ENCODE results near the gene CYSRT1.

The CYSRT1 gene

DNA sequence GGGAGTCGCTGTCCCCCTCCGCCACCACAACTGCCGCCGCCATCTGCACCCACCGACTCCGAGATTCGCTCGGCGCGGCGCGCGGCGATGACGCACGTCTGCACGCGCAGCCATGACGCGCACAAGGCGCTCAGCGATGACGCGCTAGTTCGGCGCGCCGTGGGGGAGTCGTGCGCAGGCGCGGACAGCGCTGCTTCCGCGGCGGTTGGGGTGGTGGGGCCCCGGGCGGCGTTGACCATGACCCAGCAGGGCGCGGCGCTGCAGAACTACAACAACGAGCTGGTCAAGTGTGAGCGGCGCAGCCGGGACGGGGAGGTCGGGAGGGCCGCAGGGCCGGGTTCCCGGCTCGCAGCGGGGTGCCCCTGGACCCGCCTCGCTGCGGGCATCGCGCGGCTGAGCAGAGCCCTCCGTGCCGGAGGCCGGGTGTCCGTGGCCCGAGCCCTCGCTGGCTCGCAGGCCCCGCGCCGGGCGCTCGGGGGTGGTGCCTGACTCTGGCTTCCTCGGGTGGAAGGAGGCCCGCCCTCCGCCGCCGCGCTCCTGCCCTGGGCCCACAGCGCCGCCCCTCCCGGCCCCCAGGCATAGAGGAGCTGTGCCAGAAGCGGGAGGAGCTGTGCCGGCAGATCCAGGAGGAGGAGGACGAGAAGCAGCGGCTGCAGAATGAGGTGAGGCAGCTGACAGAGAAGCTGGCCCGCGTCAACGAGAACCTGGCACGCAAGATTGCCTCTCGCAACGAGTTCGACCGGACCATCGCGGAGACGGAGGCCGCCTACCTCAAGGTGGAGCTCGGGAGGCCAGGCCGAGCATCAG, 36.3 kb upstream of the CYSRT1 start, which contains the start of the genes ANAPC2 and SSNA1 (continued):
- TF ChIP-seq ZNF426 (tag by site-specific recombination; IDR thresholded peaks at IDR 0.05) (no peak), MYNN (tag by site-specific recombination; IDR thresholded peaks at IDR 0.05; ENCODE audit: borderline replicate concordance) (no peak)

DNA sequence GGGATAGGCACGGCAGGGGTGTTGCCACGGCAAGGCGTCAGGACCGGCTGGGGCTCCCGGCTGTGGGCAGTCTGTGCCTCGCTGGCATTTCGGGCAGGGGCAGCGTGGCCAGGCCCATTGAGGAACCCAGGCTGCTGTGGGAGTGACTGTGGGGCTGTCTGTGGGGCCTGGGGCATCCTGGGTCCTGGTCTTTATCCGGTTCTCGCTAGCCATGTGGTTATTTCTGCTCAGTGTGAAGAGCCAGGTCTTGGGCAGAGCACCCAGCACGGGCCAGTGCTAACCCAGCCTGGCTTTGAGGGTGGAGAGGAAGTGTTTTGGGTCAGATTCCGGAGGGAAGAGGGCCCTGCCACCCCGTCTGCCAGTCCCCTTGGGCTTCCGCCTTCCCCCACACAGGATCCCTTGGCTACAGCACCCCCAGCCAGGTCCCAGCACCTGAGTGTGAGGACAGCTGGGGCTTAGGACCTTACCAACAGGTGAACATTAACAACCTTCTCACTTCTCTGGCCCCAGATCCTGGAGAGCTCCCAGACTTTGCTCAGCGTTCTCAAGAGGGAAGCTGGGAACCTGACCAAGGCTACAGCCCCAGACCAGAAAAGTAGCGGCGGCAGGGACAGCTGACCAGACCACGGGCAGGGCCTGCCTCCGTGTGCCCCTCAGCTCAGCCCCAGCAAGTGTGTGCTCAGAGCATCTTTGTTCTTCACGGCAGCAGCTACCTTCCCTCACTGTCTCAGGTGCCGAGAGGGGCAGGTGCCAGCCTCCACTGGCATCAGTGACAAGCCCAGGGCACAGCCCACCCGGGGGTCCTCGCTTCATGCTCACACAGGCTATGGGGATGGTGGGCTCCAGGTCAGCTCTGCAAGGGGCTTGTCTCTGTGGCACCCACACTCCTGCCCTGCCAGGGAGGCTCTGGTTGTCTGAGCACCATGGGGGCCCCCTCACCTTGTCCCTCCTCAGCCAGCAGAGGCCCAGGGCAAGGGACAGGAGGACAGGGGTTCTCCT, 35.4 kb upstream of the CYSRT1 start:
- CTCF ChIA-PET = interaction anchor here (0.7 to 3.5 kb wide), 16 partner anchors 8 to 461 kb away, joined by 3 to 22 read pairs (median 4); partner anchors contain the start of genes NDOR1, RNF224, TMEM203 and TPRN
- H3K4me1 ChIP-seq (ENCODE audit: control insufficient read depth, insufficient read depth, low read length) = peaks cover 14% of the 10 kb centered on the region
- no peaks in the 10 kb centered on the region for H3K9me3 ChIP-seq (ENCODE audit: control insufficient read depth, insufficient read depth, low read depth, low read length)
- POLR2A ChIA-PET = interaction anchor here (0.5 to 7.1 kb wide), 28 partner anchors 9 to 415 kb away, joined by 3 to 178 read pairs (median 5); partner anchors contain the start of genes LRRC26, MAN1B1, MRPL41 and NDOR1
- H3K36me3 ChIP-seq (ENCODE audit: control insufficient read depth in 2 of 2, insufficient read depth in 1 of 2, low read length in 2 of 2) = peaks cover 0 to 60% of the 10 kb centered on the region in 2 experiments; a peak in 1 of 3 replicates
- H3K27ac ChIP-seq (ENCODE audit: extremely low read depth, low read depth, low read length) = peak overlapping the region; percentile 92
- H3K4me3 ChIP-seq (ENCODE audit: low read depth, low read length) = peak overlapping the region; percentile 92
- TF ChIP-seq ZNF654 (tag by site-specific recombination; IDR thresholded peaks at IDR 0.05; ENCODE audit: low read depth) (no peak), ZNF600 (tag by site-specific recombination; IDR thresholded peaks at IDR 0.05) (peak; percentile 31; the same call in 1 of the 2 replicates), ZNF335 (tag by site-specific recombination; conservative IDR thresholded peaks at IDR 0.05) (no peak), ZNF324 (tag by site-specific recombination; IDR thresholded peaks at IDR 0.05) (no peak), GFI1B (tag by site-specific recombination; IDR thresholded peaks at IDR 0.05) (no peak), ZNF501 (tag by site-specific recombination; IDR thresholded peaks at IDR 0.05) (peak; percentile 11), ZNF660 (tag by site-specific recombination; IDR thresholded peaks at IDR 0.05) (no peak), ZBTB48 (tag by site-specific recombination; IDR thresholded peaks at IDR 0.05) (0 out of 2 replicates have a peak, but pooled peaks have one; percentile 1), ZIC2 (tag by site-specific recombination; IDR thresholded peaks at IDR 0.05) (peak; percentile 68; the same call in 1 of the 2 replicates), ZBTB17 (tag by site-specific recombination; IDR thresholded peaks at IDR 0.05) (0 out of 2 replicates have a peak, but pooled peaks have one; percentile 40), PRDM1 (tag by site-specific recombination; IDR thresholded peaks at IDR 0.05) (no peak), ZNF48 (tag by site-specific recombination; IDR thresholded peaks at IDR 0.05) (no peak), HOXD13 (CRISPR knock-in tag; IDR thresholded peaks at IDR 0.05; ENCODE audit: borderline replicate concordance) (no peak), ZNF24 (tag by site-specific recombination; IDR thresholded peaks at IDR 0.05) (no peak), ZNF768 (tag by site-specific recombination; IDR thresholded peaks at IDR 0.05) (no peak), ZNF529 (tag by site-specific recombination; IDR thresholded peaks at IDR 0.05; ENCODE audit: insufficient replicate concordance) (no peak)
- TF ChIP-seq, protein P1, sequence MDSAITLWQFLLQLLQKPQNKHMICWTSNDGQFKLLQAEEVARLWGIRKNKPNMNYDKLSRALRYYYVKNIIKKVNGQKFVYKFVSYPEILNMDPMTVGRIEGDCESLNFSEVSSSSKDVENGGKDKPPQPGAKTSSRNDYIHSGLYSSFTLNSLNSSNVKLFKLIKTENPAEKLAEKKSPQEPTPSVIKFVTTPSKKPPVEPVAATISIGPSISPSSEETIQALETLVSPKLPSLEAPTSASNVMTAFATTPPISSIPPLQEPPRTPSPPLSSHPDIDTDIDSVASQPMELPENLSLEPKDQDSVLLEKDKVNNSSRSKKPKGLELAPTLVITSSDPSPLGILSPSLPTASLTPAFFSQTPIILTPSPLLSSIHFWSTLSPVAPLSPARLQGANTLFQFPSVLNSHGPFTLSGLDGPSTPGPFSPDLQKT (IDR thresholded peaks at IDR 0.05; ENCODE audit: borderline replicate concordance, low read depth, low read length) = no peak
- TF ChIP-seq, protein P2, sequence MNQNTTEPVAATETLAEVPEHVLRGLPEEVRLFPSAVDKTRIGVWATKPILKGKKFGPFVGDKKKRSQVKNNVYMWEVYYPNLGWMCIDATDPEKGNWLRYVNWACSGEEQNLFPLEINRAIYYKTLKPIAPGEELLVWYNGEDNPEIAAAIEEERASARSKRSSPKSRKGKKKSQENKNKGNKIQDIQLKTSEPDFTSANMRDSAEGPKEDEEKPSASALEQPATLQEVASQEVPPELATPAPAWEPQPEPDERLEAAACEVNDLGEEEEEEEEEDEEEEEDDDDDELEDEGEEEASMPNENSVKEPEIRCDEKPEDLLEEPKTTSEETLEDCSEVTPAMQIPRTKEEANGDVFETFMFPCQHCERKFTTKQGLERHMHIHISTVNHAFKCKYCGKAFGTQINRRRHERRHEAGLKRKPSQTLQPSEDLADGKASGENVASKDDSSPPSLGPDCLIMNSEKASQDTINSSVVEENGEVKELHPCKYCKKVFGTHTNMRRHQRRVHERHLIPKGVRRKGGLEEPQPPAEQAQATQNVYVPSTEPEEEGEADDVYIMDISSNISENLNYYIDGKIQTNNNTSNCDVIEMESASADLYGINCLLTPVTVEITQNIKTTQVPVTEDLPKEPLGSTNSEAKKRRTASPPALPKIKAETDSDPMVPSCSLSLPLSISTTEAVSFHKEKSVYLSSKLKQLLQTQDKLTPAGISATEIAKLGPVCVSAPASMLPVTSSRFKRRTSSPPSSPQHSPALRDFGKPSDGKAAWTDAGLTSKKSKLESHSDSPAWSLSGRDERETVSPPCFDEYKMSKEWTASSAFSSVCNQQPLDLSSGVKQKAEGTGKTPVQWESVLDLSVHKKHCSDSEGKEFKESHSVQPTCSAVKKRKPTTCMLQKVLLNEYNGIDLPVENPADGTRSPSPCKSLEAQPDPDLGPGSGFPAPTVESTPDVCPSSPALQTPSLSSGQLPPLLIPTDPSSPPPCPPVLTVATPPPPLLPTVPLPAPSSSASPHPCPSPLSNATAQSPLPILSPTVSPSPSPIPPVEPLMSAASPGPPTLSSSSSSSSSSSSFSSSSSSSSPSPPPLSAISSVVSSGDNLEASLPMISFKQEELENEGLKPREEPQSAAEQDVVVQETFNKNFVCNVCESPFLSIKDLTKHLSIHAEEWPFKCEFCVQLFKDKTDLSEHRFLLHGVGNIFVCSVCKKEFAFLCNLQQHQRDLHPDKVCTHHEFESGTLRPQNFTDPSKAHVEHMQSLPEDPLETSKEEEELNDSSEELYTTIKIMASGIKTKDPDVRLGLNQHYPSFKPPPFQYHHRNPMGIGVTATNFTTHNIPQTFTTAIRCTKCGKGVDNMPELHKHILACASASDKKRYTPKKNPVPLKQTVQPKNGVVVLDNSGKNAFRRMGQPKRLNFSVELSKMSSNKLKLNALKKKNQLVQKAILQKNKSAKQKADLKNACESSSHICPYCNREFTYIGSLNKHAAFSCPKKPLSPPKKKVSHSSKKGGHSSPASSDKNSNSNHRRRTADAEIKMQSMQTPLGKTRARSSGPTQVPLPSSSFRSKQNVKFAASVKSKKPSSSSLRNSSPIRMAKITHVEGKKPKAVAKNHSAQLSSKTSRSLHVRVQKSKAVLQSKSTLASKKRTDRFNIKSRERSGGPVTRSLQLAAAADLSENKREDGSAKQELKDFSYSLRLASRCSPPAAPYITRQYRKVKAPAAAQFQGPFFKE (tag by site-specific recombination; IDR thresholded peaks at IDR 0.05; ENCODE audit: borderline replicate concordance) = no peak
- TF ChIP-seq, protein P3, sequence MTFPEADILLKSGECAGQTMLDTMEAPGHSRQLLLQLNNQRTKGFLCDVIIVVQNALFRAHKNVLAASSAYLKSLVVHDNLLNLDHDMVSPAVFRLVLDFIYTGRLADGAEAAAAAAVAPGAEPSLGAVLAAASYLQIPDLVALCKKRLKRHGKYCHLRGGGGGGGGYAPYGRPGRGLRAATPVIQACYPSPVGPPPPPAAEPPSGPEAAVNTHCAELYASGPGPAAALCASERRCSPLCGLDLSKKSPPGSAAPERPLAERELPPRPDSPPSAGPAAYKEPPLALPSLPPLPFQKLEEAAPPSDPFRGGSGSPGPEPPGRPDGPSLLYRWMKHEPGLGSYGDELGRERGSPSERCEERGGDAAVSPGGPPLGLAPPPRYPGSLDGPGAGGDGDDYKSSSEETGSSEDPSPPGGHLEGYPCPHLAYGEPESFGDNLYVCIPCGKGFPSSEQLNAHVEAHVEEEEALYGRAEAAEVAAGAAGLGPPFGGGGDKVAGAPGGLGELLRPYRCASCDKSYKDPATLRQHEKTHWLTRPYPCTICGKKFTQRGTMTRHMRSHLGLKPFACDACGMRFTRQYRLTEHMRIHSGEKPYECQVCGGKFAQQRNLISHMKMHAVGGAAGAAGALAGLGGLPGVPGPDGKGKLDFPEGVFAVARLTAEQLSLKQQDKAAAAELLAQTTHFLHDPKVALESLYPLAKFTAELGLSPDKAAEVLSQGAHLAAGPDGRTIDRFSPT (tag by site-specific recombination; IDR thresholded peaks at IDR 0.05) = peak; percentile 82
- TF ChIP-seq, protein P4, sequence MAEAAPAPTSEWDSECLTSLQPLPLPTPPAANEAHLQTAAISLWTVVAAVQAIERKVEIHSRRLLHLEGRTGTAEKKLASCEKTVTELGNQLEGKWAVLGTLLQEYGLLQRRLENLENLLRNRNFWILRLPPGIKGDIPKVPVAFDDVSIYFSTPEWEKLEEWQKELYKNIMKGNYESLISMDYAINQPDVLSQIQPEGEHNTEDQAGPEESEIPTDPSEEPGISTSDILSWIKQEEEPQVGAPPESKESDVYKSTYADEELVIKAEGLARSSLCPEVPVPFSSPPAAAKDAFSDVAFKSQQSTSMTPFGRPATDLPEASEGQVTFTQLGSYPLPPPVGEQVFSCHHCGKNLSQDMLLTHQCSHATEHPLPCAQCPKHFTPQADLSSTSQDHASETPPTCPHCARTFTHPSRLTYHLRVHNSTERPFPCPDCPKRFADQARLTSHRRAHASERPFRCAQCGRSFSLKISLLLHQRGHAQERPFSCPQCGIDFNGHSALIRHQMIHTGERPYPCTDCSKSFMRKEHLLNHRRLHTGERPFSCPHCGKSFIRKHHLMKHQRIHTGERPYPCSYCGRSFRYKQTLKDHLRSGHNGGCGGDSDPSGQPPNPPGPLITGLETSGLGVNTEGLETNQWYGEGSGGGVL (tag by site-specific recombination; IDR thresholded peaks at IDR 0.05) = no peak
